ENCODE data around the gene BORA.
"Not testable (repeated sequence)": the region's sequence is repeated elsewhere in the genome, so short reads cannot be mapped to it uniquely, and the experiment has no call there.

The BORA gene

DNA sequence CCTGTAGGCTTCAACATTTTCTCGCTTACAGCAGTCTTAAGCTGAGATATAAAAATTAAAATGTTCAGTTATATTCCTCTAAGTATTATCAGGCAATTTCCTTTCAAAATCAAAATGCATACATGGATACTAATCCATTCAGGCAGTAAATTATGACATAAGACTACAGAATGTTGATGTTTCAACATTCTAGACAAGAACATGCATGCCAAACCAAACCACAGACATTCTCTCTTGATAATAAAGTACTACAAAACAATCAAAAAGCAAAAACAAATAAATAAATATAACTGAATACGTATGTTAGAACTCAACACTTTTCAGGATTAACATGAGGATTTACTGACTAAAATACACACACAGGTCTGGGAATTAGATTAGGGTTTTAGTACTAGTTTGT, 46.3 kb downstream of the BORA start:
- DNase-seq = no peak

DNA sequence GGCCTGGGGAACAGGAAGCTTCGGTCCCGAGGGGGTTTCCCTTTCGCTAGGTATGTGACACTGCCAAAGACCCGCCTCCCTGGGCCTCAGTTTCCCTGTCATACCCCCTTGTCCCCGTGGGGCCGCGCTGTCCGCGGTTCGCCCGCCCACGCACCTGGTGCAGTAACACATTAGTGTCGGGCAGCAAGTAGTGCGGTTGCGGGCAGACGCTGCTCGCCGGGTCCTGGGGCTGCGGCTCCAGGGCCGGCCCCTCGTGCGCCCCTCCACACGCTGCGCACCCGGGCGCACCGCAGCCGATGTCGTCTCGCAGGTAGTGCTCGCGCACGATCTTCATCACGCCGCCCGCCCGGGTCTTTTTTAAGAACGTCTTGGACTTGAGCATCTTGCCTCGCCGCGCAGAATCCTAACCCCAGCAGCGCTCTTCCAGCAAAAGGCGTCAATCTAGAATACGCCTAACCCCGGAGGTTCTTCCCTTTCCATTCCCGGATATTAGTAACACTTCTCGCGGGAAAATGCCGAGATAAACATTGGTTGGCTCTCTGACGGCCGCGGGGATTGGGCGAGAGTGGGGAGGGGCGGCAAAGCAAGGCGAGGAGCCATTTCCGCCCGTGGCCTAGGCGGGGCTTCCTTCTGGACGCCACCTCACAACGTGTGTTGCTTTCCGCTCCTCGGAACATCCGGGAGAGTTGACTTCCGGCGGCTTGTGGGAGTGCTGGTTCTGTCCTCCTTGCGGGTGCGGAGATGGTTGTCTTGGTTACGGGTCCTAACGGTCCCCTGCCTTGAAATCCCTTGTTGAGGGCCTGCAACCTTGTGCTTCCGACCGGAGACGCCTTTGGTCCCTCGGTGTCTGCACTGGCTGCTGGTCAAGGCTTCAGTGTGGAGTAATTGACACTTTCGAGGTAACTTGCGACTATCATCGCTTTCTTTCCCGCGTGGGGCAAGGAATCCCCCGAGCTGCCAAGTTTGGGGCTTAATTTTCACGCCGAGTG, 54.0 kb downstream of the BORA start, which contains the start of the genes DIS3 and PIBF1:
TSS of gene DIS3 (minus strand) at position 450 of the 989 bp plus-strand sequence. CDS start at position 382, 68 bp downstream.
TSS of gene PIBF1 (plus strand) at position 683 of the 989 bp plus-strand sequence. CDS start 1,337 bp downstream, outside the sequence.
- peak; percentile 97 for DNase-seq

DNA sequence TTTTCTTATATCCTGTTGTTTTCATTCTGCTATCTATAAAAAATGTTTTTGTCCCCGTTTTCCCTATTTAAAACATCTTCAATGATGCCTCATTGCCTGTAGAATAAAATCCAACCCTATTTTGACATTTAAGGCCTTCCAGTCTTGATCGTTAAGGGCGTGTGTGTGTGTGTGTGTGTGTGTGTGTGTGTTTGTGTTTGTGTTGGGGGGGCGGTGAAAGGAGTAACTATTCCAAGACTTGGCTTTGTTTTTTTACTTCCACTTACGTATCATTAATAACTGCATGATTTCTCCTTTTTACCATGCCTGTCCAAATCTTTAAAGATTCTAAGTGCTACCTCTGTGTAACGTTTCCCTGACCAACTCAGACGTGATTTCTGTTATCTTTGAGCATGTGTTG, 55.0 kb downstream of the BORA start:
- DNase-seq = no peak

GRCh38 chr13:72784679-72785078, 57.0 kb downstream of the BORA start:
- DNase-seq = not testable (repeated sequence)

- no peak for DNase-seq
Observed at GRCh38 chr13:72788831-72789230, 61.1 kb downstream of the BORA start.

- DNase-seq = no peak
Observed at GRCh38 chr13:72792640-72793039, 64.9 kb downstream of the BORA start.

- DNase-seq = no peak
Observed at GRCh38 chr13:72798817-72799216, 71.1 kb downstream of the BORA start.

DNA sequence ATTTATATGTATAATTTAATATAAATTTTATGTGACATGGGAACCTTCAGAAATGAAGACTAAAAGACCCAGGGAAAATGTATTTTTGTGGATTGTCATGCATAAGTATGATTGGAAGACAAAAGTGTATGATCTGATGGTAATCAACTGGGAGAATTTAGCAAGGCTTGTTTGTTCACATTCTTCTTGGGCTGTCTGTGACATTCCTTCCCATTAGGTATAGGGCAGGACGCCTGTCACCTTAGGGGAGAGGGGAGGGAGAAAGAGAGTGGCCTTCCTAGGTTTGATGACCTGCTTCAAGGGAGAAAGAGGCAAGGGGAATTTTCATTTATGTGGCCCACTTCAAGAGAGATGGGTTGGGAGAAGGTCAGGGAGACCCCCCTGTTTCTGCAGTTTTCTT, 76.6 kb downstream of the BORA start:
- DNase-seq = no peak

Measured in kidney glomerular epithelial cell (primary cell).